Neural progenitor cell (in vitro differentiated cells): Measurements from ENCODE around the gene CES5A.

Source experiments
- CTCF ChIP-seq: fragments of 200-600 bp; sonication (generic); IDR thresholded peaks from 2 replicates; pipeline ENCODE4 v1.5.1; 2017; ENCODE audit warnings: antibody characterized with exemption, mild to moderate bottlenecking
- EZH2 ChIP-seq: fragments of 200-600 bp; sonication (generic); IDR thresholded peaks from 2 replicates; pipeline ENCODE4 v1.6.1; 2017; ENCODE audit warnings: antibody characterized with exemption, mild to moderate bottlenecking, moderate library complexity
- EZH2phosphoT487 ChIP-seq: fragments of 200-600 bp; sonication (generic); IDR thresholded peaks from 2 replicates; pipeline ENCODE4 v1.6.1; 2017; ENCODE audit warnings: antibody characterized with exemption

GRCh38 chr16:55832773-55833691, 42.1 kb downstream of the CES5A start, which contains the start of gene CES1:
- TF ChIP-seq CTCF: no peak
- TF ChIP-seq EZH2: no peak
- no peak for TF ChIP-seq EZH2phosphoT487
